Uterus (tissue), 4 donors: ENCODE results near the gene METAP1. TPM values are rescaled to one million over a fixed set of nuclear protein-coding genes. Genes with fewer than 3 reads are reported as not detected.
"Not testable (repeated sequence)": the region's sequence is repeated elsewhere in the genome, so short reads cannot be mapped to it uniquely, and the experiment has no call there.

Source experiments
- DNase-seq, 2 donors: peaks; one replicate each; pipeline ENCODE4 v3.0.0-alpha.2; 2019 to 2020
- H3K27ac ChIP-seq, 2 donors: fragments of 200-600 bp; sonication (generic); 1 replicate in 1 of 2; 2 replicates in 1 of 2; pipeline ENCODE4 v1.5.1; 2016 to 2018
- H3K27me3 ChIP-seq, 2 donors: fragments of 200-600 bp; sonication (generic); one replicate each; pipeline ENCODE4 v1.5.1; 2018 to 2019; ENCODE audit warnings: control low read depth in 1 of 2
- H3K36me3 ChIP-seq, 2 donors: fragments of 200-600 bp; sonication (generic); one replicate each; pipeline ENCODE4 v1.5.1; 2019; ENCODE audit warnings: control low read depth in 1 of 2
- H3K4me1 ChIP-seq, 2 donors: fragments of 200-600 bp; sonication (generic); one replicate each; pipeline ENCODE4 v1.5.1; 2018 to 2019; ENCODE audit warnings: control low read depth in 1 of 2
- H3K4me3 ChIP-seq, 2 donors: fragments of 200-600 bp; sonication (generic); 1 replicate in 1 of 2; 2 replicates in 1 of 2; pipeline ENCODE4 v1.5.1; 2018 to 2019; ENCODE audit warnings: mild to moderate bottlenecking in 1 of 2
- H3K9me3 ChIP-seq, 2 donors: fragments of 200-600 bp; sonication (generic); one replicate each; pipeline ENCODE4 v1.5.1; 2019; ENCODE audit warnings: control low read depth in 1 of 2
- CTCF ChIP-seq, 4 experiments: fragments of 200-600 bp in 2 of 4; fragments of 450-650 bp in 2 of 4; sonication (generic) in 2 of 4; IDR thresholded peaks; one replicate each; pipeline ENCODE4 v1.5.1; 2016 to 2019; ENCODE audit warnings: antibody characterized with exemption in 4 of 4, mild to moderate bottlenecking in 2 of 4, moderate library complexity in 1 of 4
- POLR2A ChIP-seq, 2 donors: fragments of 450-650 bp; IDR thresholded peaks; one replicate each; pipeline ENCODE4 v1.6.1; 2016; ENCODE audit warnings: antibody characterized with exemption in 2 of 2, mild to moderate bottlenecking in 1 of 2, moderate library complexity in 1 of 2
- intact Hi-C: fragments of 100-400 bp; cut with DNase I; formaldehyde crosslinking; loops from one replicate; pipeline ENCODE4 v1.15.1; 2023; ENCODE audit warnings: low total_unique reads
- microRNA-seq: library from miRNA; unstranded; fragments of <30 nt; microRNA quantifications from one replicate; pipeline ENCODE4, GENCODE V29; 2016; ENCODE audit warnings: borderline microRNAs expressed, borderline replicate concordance
- small RNA-seq: library from RNA; depleted of rRNA; stranded (forward); fragments of <200 nt; gene quantifications from one replicate; pipeline ENCODE3, GENCODE V24; 2016
- total RNA-seq, 4 donors: library from RNA; depleted of rRNA in 3 of 4; stranded (reverse); fragments of >200 nt in 3 of 4; gene quantifications; one replicate each; pipeline versions ENCODE4 v1.1.0 to v1.2.4, GENCODE V29; 2014 to 2023
- donor health status: DM: yes; HTN: yes; CAD: no.

The METAP1 gene
- total RNA-seq, 4 donors from 2014 or later, result 34.1 to 50.7 (median 36.3) TPM

DNA sequence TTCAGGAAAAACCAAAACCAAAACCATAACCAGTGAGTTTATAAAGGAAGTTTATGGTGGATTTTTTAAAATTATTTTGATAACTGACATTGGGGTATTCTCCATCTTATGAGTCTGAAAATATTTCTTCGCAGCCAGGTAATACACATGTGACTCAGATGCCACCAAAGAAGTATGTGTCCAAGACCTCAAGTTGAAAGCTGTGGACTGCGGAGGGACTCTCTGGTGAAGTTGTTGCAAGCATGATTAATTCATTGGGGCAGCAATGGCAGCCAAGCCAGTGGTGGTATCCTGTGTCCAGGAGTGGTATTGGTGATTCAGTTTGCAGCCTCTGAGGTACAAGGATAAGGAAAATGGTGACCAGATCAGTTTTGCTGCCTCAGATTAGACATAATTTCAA, 107.1 kb downstream of the METAP1 start:
- no peak for DNase-seq
- H3K4me1 ChIP-seq, result no peaks in the 10 kb centered on the region
- intact Hi-C loops, result no loop called here
- H3K9me3 ChIP-seq, result no peaks in the 10 kb centered on the region
- no peak overlapping the region for H3K4me3 ChIP-seq
- no peaks in the 10 kb centered on the region for H3K27me3 ChIP-seq
- H3K27ac ChIP-seq, result no peak overlapping the region
- TF ChIP-seq CTCF (IDR thresholded peaks at IDR 0.05) (no peak), POLR2A (IDR thresholded peaks at IDR 0.05) (no peak)
- H3K36me3 ChIP-seq, result no peaks in the 10 kb centered on the region

- no peak overlapping the region for H3K27ac ChIP-seq
- H3K27me3 ChIP-seq, result no peaks in the 10 kb centered on the region
- intact Hi-C loops, result no loop called here
- no peak for DNase-seq
- H3K36me3 ChIP-seq, result no peaks in the 10 kb centered on the region
- no peaks in the 10 kb centered on the region for H3K9me3 ChIP-seq
- TF ChIP-seq POLR2A (IDR thresholded peaks at IDR 0.05) (no peak), CTCF (IDR thresholded peaks at IDR 0.05) (no peak)
- no peak overlapping the region for H3K4me3 ChIP-seq
- H3K4me1 ChIP-seq, result no peaks in the 10 kb centered on the region
Measured at GRCh38 chr4:99103166-99103565, 107.6 kb downstream of the METAP1 start.

DNA sequence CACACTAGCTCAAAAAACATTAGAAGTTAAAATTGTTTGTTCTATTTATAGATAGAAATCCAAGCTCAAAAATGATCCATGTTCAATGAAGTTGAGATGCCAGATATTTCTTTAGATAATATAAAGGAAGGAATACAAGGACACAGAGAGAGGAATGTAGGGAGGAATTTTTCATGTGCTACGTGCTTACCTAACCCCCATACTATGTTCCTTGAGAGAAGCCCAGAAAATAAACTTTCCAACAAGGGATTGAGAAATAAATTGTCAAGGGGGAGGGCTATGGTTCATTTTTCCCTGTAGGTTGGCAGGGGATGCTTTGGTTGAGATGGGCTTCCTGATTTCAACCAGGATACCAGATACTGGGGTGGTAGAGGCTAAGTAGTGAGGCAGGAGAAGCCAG, 108.6 kb downstream of the METAP1 start:
- Histone ChIP-seq H3K9me3 (no peaks in the 10 kb centered on the region), H3K36me3 (no peaks in the 10 kb centered on the region), H3K27ac (no peak overlapping the region), H3K27me3 (no peaks in the 10 kb centered on the region), H3K4me1 (no peaks in the 10 kb centered on the region), H3K4me3 (no peak overlapping the region)
- no peak for DNase-seq
- TF ChIP-seq CTCF (IDR thresholded peaks at IDR 0.05) (no peak), POLR2A (IDR thresholded peaks at IDR 0.05) (no peak)
- intact Hi-C loops, result no loop called here

GRCh38 chr4:99109286-99109685, 113.8 kb downstream of the METAP1 start:
- H3K4me3 ChIP-seq, H3K36me3 ChIP-seq, H3K27me3 ChIP-seq, intact Hi-C loops, H3K9me3 ChIP-seq, H3K4me1 ChIP-seq, H3K27ac ChIP-seq, DNase-seq: not testable (repeated sequence)

Small RNA genes within 50 kb of the gene (microRNA-seq; reads per million reads assigned to microRNA genes)
- gene MIR3684, result not detected

Small RNA genes within 50 kb of the gene (small RNA-seq; reads per million reads assigned to genes)
- gene MIR3684 (not detected), gene RNU7-149P (not detected)

Other genes with a start within 250 kb of the METAP1 start
- 100 to 1,000 TPM in 1 of 4 donors, 10 to 100 TPM in 3; 24.6 to 149 (median 87.9) TPM for gene EIF4E, start 66.6 kb upstream of the METAP1 start, total RNA-seq
- gene ADH5, start 93.1 kb downstream of the METAP1 start, total RNA-seq, result 100 to 1,000 TPM; 140 to 195 (median 175) TPM
- gene ADH4, start 148.6 kb downstream of the METAP1 start, total RNA-seq, result 1 to 10 TPM in 1 of 4 donors, not detected in 3; 3.2 TPM
- 1 to 10 TPM in 1 of 4 donors, not detected in 3; 3.4 TPM for gene ADH6, start 223.5 kb downstream of the METAP1 start, total RNA-seq